Endothelial cell of umbilical vein (primary cell): ENCODE measurements around the gene MAML2. TPM values are rescaled to one million over a fixed set of nuclear protein-coding genes. Genes with fewer than 3 reads are reported as not detected.

Experiments
- BruUV-seq: library from RNA; stranded (reverse); fragments of 400-500 nt; replicated peaks from 2 replicates; lab custom pipeline; 2021; lab: Mats Ljungman, UMichigan
- CTCF ChIA-PET: fragments of 300-600, 350-600 bp; sonication (Branson Sonifier 250); formaldehyde crosslinking; loops from one replicate; lab custom pipeline; 2021; ENCODE audit warnings: antibody characterized with exemption, inconsistent platforms; lab: Charles Lee
- POLR2A ChIA-PET: fragments of 300-600, 350-600 bp; sonication (Branson Sonifier 250); formaldehyde crosslinking; loops from one replicate; lab custom pipeline; 2021; ENCODE audit warnings: antibody characterized with exemption, inconsistent platforms; lab: Charles Lee
- DNase-seq: peaks from one replicate; pipeline ENCODE4 v3.0.0-alpha.2; 2011; ENCODE audit warnings: low read depth, low spot score
- FAIRE-seq: peaks from 2 replicates; lab custom pipeline; 2011; peaks lifted over from hg19 to GRCh38; lab: Jason Lieb, UNC
- H2AFZ ChIP-seq: 2 replicates; pipeline ENCODE4 v1.6.0; 2012; ENCODE audit warnings: low read depth, low read length, control low read depth, inconsistent platforms
- H3K27ac ChIP-seq: 2 replicates; pipeline ENCODE4 v1.5.1; 2011; ENCODE audit warnings: low read depth, mild to moderate bottlenecking, control low read depth, low read length, moderate library complexity; ENCODE audit not compliant: insufficient read depth
- H3K27me3 ChIP-seq, 2 experiments: 2 replicates each; pipeline versions ENCODE4 v1.6.0 to v1.6.1; 2011; ENCODE audit warnings: low read length in 2 of 2, mixed read lengths in 1 of 2; ENCODE audit not compliant: control insufficient read depth in 2 of 2, insufficient read depth in 2 of 2
- H3K36me3 ChIP-seq, 2 experiments: 2 replicates in 1 of 2; 3 replicates in 1 of 2; pipeline ENCODE4 v1.5.1; 2011; ENCODE audit warnings: low read length in 2 of 2, mild to moderate bottlenecking in 1 of 2, moderate library complexity in 1 of 2; ENCODE audit not compliant: control insufficient read depth in 2 of 2, insufficient read depth in 2 of 2; ENCODE audit errors: extremely low read depth in 1 of 2
- H3K4me1 ChIP-seq: 3 replicates; pipeline ENCODE4 v1.5.1; 2011; ENCODE audit warnings: mild to moderate bottlenecking, low read length; ENCODE audit not compliant: control insufficient read depth, insufficient read depth; ENCODE audit errors: extremely low read depth
- H3K4me2 ChIP-seq: 2 replicates; pipeline ENCODE4 v1.6.1; 2011; ENCODE audit warnings: low read length, control low read depth, mixed read lengths; ENCODE audit not compliant: insufficient read depth
- H3K4me3 ChIP-seq, 3 experiments: fragments of 200-600 bp in 1 of 3; sonication (generic), shearing (Covaris generic) in 1 of 3; replicated peaks in 1 of 3; 2 replicates each; pipeline ENCODE4 v1.5.1; 2011 to 2016; ENCODE audit warnings: control low read depth in 3 of 3, low read length in 3 of 3, mild to moderate bottlenecking in 2 of 3, inconsistent platforms in 1 of 3, low read depth in 1 of 3, moderate library complexity in 1 of 3; ENCODE audit not compliant: insufficient read depth in 1 of 3
- H3K79me2 ChIP-seq: 2 replicates; pipeline ENCODE4 v1.6.0; 2012; ENCODE audit warnings: low read length, inconsistent platforms; ENCODE audit not compliant: control insufficient read depth, insufficient read depth
- H3K9ac ChIP-seq: replicated peaks from 2 replicates; pipeline ENCODE3; 2011; ENCODE audit warnings: low read length, control low read depth; ENCODE audit not compliant: insufficient read depth; ENCODE audit errors: extremely low read depth
- H3K9me1 ChIP-seq: replicated peaks from 3 replicates; pipeline ENCODE4 v1.6.0; 2011; ENCODE audit warnings: mild to moderate bottlenecking, low read length; ENCODE audit not compliant: control insufficient read depth, insufficient read depth; ENCODE audit errors: extremely low read depth
- H3K9me3 ChIP-seq: replicated peaks from 2 replicates; pipeline ENCODE4 v1.5.1; 2012; ENCODE audit warnings: low read length, inconsistent platforms; ENCODE audit not compliant: control insufficient read depth, insufficient read depth
- H4K20me1 ChIP-seq: replicated peaks from 2 replicates; pipeline ENCODE3; 2011; ENCODE audit warnings: mild to moderate bottlenecking, low read length; ENCODE audit not compliant: control insufficient read depth, insufficient read depth; ENCODE audit errors: extremely low read depth
- EZH2 ChIP-seq: IDR thresholded peaks from 2 replicates; pipeline ENCODE4 v1.6.1; 2012; ENCODE audit warnings: borderline replicate concordance, low read depth, mild to moderate bottlenecking, moderate library complexity, low read length, inconsistent platforms; ENCODE audit not compliant: severe bottlenecking
- FOS ChIP-seq: IDR thresholded peaks from 2 replicates; pipeline ENCODE4 v1.6.1; 2011; ENCODE audit warnings: mild to moderate bottlenecking, low read length, moderate library complexity, borderline replicate concordance; ENCODE audit not compliant: insufficient read depth
- GATA2 ChIP-seq: IDR thresholded peaks from 2 replicates; pipeline ENCODE4 v1.7.0; 2011; ENCODE audit warnings: low read depth, mild to moderate bottlenecking, moderate library complexity, mixed read lengths, low read length; ENCODE audit not compliant: insufficient read length, insufficient read depth
- JUN ChIP-seq: IDR thresholded peaks from 2 replicates; pipeline ENCODE4 v1.6.1; 2011; ENCODE audit warnings: borderline replicate concordance, low read depth; ENCODE audit not compliant: insufficient read length, insufficient read depth
- MYC ChIP-seq: IDR thresholded peaks from one replicate; pipeline ENCODE4 v1.6.1; 2011; ENCODE audit warnings: mild to moderate bottlenecking, low read depth, low read length
- POLR2A ChIP-seq: IDR thresholded peaks from 2 replicates; pipeline ENCODE4 v1.6.1; 2012; ENCODE audit warnings: low read depth, mild to moderate bottlenecking, control low read depth, low read length
- POLR2AphosphoS5 ChIP-seq: IDR thresholded peaks from 2 replicates; pipeline ENCODE4 v1.6.1; 2012; ENCODE audit warnings: low read depth, mild to moderate bottlenecking, control low read depth, low read length, moderate library complexity; ENCODE audit not compliant: insufficient read depth
- dilution Hi-C: fragments of 300-500 bp; cut with MboI; formaldehyde crosslinking; loops from one replicate; pipeline ENCODE4 v1.15.0; 2019; ENCODE audit warnings: low sequenced_read_pairs; ENCODE audit not compliant: extremely low pct_ligation_motif_present
- intact Hi-C: fragments of 100-400 bp; cut with micrococcal nuclease; formaldehyde crosslinking; loops from one replicate; pipeline ENCODE4 v1.10.0; 2022
- polyA plus RNA-seq, 4 experiments: library from polyadenylated mRNA; depleted of rRNA in 3 of 4; stranded (reverse) in 3 of 4; unstranded in 1 of 4; fragments of >200 nt; gene quantifications; 2 replicates each; pipeline versions ENCODE4 v1.2.1 to v1.2.3, GENCODE V29; 2011 to 2012; ENCODE audit warnings: missing spikeins in 1 of 4
- total RNA-seq: library from RNA; stranded (reverse); gene quantifications from 2 replicates; pipeline ENCODE4 v1.2.3, GENCODE V29; 2021
- TF ChIP-seq, protein P1 (sequence below): IDR thresholded peaks from 2 replicates; pipeline ENCODE4 v1.6.1; 2011; ENCODE audit not compliant: insufficient read depth, insufficient read length
- TF ChIP-seq, protein P2 (sequence below), 2 donors: IDR thresholded peaks; 1 replicate in 1 of 2; 2 replicates in 1 of 2; pipeline ENCODE4 v1.5.1; 2011; ENCODE audit warnings: low read length in 2 of 2, mild to moderate bottlenecking in 2 of 2, moderate library complexity in 2 of 2, control low read depth in 1 of 2, inconsistent platforms in 1 of 2, low read depth in 1 of 2; ENCODE audit not compliant: insufficient read depth in 1 of 2; ENCODE audit errors: extremely low read depth in 1 of 2

Gene MAML2
- total and polyA plus RNA-seq, 2 donors (not counting 3 experiments of a cell fraction or from before 2014, with no cell fraction given): 12.4 to 16.8 TPM

DNA sequence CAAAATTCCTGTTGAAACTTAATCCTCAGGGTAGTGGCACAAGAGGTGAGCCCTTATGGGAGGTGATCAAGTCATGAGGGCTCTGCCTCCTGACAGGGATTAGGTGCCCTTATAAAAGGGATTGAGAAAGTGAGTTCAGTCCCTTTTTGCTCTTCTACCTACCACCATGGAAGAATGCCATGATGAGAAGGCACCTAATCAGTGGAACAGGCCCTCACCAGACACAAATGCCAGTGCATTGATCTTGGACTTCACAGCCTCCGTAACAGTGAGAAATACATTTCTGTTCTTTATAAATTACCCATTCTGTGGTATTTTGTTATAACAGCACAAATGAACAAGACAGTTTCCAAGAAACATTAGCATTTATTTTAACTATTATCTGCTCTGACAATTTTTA is 338.1 kb downstream of the MAML2 start:
- no peak overlapping the region for H3K4me2 ChIP-seq
- H3K9me1 ChIP-seq: no peaks in the 10 kb centered on the region
- no TSS peak for BruUV-seq
- no peak overlapping the region for H3K27ac ChIP-seq
- no peaks in the 10 kb centered on the region for H3K27me3 ChIP-seq
- TF ChIP-seq GATA2 (no peak), MYC (no peak), EZH2 (no peak)
- TF ChIP-seq, protein P1, sequence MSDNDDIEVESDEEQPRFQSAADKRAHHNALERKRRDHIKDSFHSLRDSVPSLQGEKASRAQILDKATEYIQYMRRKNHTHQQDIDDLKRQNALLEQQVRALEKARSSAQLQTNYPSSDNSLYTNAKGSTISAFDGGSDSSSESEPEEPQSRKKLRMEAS: no peak
- no peak for DNase-seq
- CTCF ChIA-PET: no interaction called here
- H3K9ac ChIP-seq: no peak overlapping the region
- H3K4me3 ChIP-seq: no peak overlapping the region
- POLR2A ChIA-PET: no interaction called here
- FAIRE-seq: no peak
- no peaks in the 10 kb centered on the region for H3K36me3 ChIP-seq
- H3K4me1 ChIP-seq: no peaks in the 10 kb centered on the region
- dilution Hi-C loops (no loop called here), intact Hi-C loops (no loop called here)
- no peaks in the 10 kb centered on the region for H3K79me2 ChIP-seq
- H4K20me1 ChIP-seq: no peaks in the 10 kb centered on the region
- no peaks in the 10 kb centered on the region for H3K9me3 ChIP-seq
- H2AFZ ChIP-seq: no peak overlapping the region

GRCh38 chr11:96002754-96003290 is 340.2 kb downstream of the MAML2 start:
- no peak overlapping the region for H2AFZ ChIP-seq
- H3K27me3 ChIP-seq: no peaks in the 10 kb centered on the region
- H3K79me2 ChIP-seq: no peaks in the 10 kb centered on the region
- ChIA-PET CTCF (no interaction called here), POLR2A (no interaction called here)
- TF ChIP-seq, protein P2, sequence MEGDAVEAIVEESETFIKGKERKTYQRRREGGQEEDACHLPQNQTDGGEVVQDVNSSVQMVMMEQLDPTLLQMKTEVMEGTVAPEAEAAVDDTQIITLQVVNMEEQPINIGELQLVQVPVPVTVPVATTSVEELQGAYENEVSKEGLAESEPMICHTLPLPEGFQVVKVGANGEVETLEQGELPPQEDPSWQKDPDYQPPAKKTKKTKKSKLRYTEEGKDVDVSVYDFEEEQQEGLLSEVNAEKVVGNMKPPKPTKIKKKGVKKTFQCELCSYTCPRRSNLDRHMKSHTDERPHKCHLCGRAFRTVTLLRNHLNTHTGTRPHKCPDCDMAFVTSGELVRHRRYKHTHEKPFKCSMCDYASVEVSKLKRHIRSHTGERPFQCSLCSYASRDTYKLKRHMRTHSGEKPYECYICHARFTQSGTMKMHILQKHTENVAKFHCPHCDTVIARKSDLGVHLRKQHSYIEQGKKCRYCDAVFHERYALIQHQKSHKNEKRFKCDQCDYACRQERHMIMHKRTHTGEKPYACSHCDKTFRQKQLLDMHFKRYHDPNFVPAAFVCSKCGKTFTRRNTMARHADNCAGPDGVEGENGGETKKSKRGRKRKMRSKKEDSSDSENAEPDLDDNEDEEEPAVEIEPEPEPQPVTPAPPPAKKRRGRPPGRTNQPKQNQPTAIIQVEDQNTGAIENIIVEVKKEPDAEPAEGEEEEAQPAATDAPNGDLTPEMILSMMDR (IDR thresholded peaks at IDR 0.05; ENCODE audit: extremely low read depth in 1 of 2, insufficient read depth in 1 of 2, low read depth in 1 of 2, low read length in 2 of 2): no peak
- TF ChIP-seq MYC: no peak
- TF ChIP-seq, protein P1: no peak
- no peak for TF ChIP-seq POLR2A
- TF ChIP-seq FOS: no peak
- TF ChIP-seq GATA2: no peak
- no peak for TF ChIP-seq EZH2
- no peak for TF ChIP-seq POLR2AphosphoS5
- no peak for TF ChIP-seq JUN
- no peak overlapping the region for H3K9ac ChIP-seq
- no peak for FAIRE-seq
- H3K27ac ChIP-seq: no peak overlapping the region
- dilution Hi-C loops: no loop called here
- no peaks in the 10 kb centered on the region for H3K9me3 ChIP-seq
- H3K9me1 ChIP-seq: no peaks in the 10 kb centered on the region
- no TSS peak for BruUV-seq
- no peaks in the 10 kb centered on the region for H3K4me1 ChIP-seq
- H3K4me3 ChIP-seq: no peak overlapping the region
- no peak overlapping the region for H3K4me2 ChIP-seq
- H4K20me1 ChIP-seq: no peaks in the 10 kb centered on the region
- no peaks in the 10 kb centered on the region for H3K36me3 ChIP-seq
- intact Hi-C loops: no loop called here
- DNase-seq: no peak
